ENCODE results near the gene GLRB. TPM values are rescaled to one million over a fixed set of nuclear protein-coding genes. Genes with fewer than 3 reads are reported as not detected.
"Not testable (repeated sequence)": the region's sequence is repeated elsewhere in the genome, so short reads cannot be mapped to it uniquely, and the experiment has no call there.

The GLRB gene
- total RNA-seq, 1 donor from 2014 or later, result not detected

DNA sequence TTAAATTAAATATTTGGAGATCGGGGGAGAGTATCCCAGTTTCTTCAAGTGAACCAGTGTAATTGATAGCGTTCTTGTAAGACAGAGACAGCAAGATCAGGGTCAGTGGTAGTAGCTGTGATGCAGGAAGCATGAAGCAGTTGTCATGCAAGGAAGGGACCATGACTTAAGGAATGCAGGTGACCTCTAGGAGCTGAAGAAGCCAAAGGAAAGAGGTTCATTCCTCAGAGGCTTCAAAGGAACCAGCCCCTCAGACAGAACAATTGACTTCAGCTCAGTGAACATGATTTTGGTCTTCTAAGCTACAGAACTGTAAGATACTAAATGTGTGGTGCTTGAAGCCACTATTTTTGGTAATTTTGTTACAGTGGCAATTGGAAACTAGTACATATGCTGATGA lies 51.6 kb downstream of the GLRB start:
- intact Hi-C loops (cut with micrococcal nuclease), result no loop called here

DNA sequence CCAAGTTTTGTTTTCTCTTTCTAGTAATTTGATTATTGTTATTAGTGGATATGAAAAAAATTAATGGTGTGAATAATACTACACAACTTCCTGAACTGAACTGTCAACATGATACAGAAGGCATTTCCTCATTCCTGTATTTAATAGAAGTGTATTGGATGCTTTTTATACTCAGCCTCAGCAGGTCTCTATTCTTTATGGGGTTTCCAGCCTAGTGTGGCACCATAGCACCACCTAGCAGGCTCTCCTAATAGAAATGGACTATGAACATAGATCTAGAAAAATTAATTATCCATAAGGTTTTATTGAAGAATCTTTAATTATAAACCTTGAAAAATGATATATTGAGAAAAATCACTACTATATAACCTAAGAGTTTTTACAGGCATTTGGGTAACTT lies 52.4 kb downstream of the GLRB start:
- intact Hi-C loops (cut with micrococcal nuclease), result no loop called here

DNA sequence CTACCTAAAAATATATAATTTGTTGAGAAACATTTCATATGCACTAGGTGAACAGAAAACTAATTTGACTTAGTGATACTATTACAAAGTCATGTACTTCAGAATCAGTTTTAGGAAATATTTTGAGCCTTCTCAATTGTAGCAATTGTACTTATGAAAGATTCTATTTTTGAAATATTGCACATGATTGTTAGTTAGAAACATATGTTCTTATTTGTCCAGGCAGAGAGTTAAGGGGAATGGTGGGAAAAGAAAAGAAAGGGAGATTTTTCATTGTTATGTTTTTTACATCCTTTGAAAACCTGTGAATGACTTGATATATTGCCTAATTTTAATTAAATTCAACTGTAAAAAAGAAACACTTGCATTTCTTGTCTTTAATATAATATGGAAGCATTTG lies 66.0 kb downstream of the GLRB start:
- intact Hi-C loops (cut with micrococcal nuclease), result no loop called here

DNA sequence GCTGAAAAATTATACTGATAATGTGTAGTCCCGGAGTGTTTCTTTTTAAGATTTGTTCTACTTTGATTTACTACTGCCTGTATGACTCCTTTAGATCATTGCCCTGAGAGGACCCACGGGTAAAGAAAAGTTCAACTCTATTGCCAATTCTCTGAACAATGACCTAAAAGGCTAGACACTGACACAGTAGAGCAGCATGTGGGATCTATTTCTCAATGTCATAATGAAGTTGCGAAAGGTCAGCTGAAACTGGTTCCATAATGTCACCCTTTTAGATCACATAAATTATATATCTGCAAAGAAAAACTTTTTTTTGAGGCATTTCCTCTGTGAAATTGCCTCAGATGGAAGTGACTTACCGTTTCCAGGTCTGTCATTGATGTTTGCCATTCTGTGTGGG lies 67.4 kb downstream of the GLRB start:
- intact Hi-C loops (cut with micrococcal nuclease), result no loop called here

DNA sequence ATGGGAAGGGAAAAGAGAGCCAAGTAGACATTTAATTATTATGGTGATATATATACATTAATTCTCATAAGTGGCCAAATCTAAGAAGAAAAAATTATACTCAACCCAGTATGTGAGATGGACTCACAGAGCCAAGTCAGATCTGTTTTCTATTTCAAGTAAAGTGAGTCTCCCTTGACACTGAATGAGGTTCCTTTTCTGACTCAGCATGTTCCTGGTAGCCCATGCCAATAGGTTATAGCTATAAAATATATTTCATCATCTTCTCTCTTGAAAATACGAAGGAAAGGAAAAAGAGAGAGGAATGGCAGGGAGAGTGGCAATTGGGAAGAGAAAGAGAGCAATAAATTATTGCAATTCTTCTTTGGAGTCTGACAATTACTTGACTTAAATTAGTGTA lies 75.8 kb downstream of the GLRB start:
- intact Hi-C loops (cut with micrococcal nuclease), result no loop called here

DNA sequence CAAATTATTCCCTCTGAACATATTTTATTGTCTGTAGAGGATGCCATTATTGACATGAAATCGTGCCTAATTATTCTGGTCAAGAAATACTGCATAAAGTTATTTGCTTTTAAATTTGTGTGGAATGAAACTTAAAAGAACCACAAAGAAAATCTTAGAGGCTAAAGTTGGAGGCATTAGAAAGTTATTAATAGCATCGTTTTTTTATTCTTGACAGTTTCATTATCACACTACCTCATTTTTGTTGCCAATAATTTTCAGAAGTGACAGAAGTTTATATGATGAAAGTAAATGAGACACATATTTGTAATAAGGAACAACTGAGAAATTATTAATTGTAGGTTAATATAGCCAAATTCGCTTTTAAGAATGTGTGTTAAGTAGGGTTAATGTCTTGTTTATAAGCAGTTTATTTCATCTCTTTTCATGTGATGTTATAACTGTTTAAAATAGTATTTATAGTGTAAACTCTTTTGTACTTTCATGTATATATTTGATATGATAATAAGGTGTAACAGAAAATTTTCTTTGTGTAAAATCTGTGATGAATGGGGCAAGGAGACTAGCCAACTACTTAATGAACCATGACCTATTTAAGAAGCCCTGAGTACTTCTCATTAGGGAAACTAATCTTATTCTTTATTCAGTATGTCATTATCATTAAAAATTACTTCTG lies 90.1 kb downstream of the GLRB start:
- intact Hi-C loops (cut with micrococcal nuclease), result no loop called here

DNA sequence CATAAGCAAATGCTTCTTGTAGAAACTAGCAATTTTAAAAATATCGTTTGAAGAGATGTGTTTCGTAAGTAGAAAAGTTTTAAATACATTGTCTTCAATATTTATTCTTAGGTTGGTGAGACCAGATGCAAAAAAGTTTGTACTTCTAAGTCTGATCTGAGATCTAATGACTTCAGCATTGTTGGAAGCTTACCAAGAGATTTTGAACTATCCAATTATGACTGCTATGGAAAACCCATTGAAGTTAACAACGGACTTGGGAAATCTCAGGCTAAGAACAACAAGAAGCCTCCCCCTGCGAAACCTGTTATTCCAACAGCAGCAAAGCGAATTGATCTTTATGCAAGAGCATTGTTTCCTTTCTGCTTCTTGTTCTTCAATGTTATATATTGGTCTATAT lies 94.4 kb downstream of the GLRB start:
- intact Hi-C loops (cut with micrococcal nuclease), result no loop called here

DNA sequence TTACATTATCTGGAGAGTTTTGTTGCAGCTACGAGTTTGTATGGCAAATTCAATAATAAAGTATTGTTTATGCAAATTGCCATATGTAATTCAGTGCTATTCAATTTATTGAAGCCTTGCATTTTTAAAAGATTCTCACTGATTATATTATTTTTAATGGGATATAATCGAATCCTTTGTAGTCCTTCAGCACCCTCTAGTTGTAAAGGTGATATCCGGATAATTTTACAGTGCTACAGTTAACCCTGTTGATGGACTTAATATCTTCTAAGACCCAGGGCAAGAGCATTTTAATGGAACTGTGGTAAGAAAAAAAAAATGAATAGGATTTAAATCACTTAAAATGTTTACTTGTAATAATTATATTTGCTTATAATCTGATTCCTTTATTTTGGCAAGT lies 96.1 kb downstream of the GLRB start:
- intact Hi-C loops (cut with micrococcal nuclease), result no loop called here

DNA sequence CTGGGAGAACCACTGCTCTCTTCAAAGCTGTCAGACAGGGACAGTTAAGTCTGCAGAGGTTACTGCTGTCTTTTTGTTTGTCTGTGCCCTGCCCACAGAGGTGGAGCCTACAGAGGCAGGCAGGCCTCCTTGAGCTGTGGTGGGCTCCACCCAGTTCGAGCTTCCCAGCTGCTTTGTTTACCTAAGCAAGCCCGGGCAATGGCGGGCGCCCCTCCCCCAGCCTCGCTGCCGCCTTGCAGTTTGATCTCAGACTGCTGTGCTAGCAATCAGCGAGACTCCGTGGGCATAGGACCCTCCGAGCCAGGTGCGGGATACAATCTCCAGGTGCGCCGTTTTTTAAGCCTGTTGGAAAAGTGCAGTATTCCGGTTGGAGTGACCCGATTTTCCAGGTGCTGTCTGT lies 104.3 kb downstream of the GLRB start:
- intact Hi-C loops (cut with micrococcal nuclease), result not testable (repeated sequence)

DNA sequence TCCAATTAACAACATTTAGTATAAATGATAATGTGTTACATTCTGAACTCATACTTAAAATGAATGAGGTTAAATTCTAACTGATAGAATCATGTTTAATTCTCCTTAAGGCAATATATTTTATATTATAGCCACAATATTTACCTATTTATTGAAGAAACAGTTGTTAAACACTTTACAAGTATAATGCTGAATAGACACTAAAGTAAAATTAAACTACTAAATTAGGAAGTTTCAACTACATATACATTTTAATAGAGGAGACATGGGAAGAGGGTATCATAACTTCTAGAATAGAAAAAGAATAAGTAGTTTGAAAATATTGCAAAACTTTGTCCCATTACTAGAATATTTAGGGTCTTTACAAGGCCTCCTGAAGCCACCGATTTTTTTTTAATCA lies 108.3 kb downstream of the GLRB start:
- intact Hi-C loops (cut with micrococcal nuclease), result no loop called here

DNA sequence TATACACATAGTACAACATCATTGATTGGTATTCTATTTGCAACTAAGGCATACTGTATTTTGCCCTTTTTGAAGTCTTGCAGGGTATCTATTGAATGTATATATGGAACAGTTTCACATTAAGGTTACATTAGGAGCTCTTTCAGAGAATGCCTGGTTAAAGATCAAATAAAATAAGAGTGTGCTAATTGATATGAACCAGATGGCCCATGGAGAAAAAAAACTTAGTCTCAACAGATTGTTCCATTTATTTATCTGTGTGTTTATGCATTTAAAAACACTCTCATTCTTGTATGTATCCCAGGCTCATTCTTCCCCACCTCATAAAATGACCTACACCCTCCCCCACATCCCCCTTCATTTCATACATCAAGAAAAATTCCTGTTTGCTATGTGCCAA lies 109.4 kb downstream of the GLRB start:
- intact Hi-C loops (cut with micrococcal nuclease), result no loop called here

DNA sequence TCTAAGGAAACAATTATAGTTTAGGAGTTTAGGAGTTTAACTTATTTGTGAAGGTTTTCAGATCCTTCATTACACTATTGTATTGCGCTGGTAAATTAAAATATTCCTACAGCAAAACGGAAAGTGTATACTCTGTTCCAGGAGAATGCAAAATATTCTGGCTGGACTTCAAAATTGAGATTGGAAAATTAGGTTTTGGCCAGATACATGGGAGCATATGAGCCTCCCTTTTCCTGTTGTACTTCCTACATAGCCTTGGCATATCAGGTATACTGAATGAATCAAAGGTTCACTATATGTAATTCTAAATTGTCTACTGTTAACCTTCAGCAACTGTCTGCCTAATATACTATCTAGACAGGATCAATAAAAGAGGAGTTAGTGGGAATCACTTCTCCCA lies 119.4 kb downstream of the GLRB start:
- intact Hi-C loops (cut with micrococcal nuclease), result no loop called here

DNA sequence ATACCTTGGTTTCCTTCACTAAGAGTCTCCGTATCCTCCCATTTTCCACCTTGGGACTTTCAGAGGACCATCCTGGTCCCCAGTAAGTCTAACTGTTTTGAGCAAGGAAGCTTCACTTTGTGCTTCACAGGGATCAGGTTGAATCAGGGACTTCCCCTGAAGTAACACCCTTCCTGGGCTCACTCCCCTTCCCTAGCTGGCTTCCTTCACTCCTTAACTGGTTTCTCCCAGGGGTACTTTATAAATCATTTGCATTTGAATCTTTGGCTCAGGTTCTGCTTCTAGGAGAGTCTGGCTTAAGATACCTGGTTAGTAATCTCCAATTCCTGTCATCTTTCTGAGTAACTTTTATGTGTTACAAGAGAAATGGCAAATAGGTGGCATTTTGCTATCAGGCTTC lies 120.1 kb downstream of the GLRB start:
- intact Hi-C loops (cut with micrococcal nuclease), result no loop called here

DNA sequence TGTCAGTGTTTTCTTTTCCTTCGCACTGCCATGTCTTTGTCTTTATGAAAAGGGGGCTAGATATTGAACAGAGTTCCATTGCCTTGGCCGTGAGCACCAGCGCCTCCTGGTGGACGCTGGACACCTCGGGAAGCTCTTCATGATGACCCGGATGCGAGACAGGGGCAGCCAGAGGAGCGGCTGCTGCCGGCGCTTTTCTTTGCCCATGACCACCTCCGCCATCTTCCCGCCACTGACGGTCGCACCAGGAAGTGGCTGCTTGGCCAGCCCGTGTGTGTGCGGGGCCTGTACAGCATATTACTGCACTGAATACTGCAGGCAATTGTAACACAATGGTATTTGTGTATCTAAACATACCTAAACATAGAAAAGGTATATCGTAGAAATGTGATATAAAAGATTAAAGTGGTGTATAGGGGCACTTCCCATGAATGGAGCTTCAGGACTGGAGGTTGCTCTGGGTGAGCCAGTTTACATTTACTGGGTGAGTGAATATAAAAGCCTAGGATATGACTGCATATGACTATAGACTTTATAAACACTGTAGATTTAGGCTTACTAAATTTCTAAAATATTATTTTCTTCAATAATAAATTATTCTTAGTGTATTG lies 128.8 kb downstream of the GLRB start:
- intact Hi-C loops (cut with micrococcal nuclease), result loop anchor here (10.0 kb wide), 2 partner anchors 1230 to 1390 kb away; no protein-coding TSS in a partner anchor

DNA sequence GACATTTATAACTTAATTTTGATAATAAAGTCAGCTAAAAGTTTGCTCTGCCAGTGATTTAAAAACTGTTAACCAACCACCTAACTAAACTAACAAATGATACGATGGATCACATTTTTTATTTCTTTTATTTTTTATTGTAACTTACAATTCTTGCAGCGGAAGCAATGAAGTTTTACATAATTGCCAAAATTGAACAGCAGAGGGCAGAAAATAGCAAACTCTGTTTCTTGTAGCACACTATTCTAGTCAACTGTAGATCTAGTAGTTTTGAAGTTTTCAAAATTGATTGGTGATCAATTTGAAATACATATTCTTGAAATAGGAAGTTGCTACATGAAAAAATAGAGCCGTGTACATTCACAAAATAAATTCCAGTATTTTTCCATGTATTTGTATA lies 141.8 kb downstream of the GLRB start:
- intact Hi-C loops (cut with micrococcal nuclease), result loop anchor here (1.0 to 5.0 kb wide), 2 partner anchors 245 to 761 kb away; partner anchors contain the start of gene PDGFC

DNA sequence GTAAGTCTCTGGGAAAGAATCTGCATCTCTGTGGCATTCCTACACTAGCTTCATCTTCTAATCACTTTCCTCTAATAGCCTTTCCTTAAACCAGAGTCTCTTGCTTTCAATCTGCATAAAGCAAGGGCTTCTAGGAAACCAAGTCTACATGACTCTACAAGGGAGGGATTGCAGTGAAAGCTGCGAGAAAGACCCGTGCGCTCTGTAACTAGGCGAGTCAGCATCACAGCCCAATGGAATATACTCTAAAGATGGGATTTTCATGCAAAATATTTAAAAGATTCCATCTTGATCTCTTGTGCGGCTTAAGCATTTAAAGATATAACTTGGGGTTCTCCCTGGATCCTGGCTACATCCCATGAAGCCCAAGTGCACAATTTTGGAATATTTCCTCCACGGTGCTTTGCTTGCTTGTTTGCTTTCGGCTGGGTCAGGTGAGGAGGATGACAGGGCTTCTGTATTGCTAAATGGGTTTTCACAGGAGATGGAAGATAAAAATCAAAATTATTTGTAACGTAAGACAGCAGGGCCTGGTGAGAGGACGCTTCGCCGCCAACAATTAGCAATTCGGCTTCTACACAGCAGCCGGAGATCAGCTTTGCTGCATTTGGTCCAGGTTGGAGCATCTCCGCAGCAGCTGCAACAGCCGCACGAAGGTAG lies 143.9 kb downstream of the GLRB start:
- intact Hi-C loops (cut with micrococcal nuclease), result loop anchor here (5.0 kb wide), 1 partner anchor 248 kb away; the partner anchor contains the start of gene PDGFC

DNA sequence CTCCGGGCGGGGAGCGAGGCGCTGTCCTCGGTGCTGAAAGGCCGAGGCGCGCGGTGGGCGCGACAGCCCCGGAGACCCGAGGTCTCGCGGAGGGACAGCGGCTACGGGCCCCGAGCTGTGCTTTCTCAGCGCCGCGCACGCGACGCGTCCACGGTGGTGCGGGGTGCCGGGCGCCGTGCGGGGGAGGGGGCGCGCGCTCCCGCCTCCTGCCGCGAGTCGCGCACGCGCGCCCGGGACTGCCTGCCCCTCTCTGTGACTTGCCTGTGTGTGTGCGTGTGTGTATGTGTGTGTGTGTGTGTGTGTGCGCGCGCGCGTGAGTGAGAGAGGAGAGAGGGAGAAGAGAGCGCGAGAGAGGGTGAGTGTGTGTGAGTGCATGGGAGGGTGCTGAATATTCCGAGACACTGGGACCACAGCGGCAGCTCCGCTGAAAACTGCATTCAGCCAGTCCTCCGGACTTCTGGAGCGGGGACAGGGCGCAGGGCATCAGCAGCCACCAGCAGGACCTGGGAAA lies 144.5 kb downstream of the GLRB start, which contains the start of gene GRIA2:
GRIA2 (plus strand) TSS at position 358 of the 511 bp plus-strand sequence. CDS start 315 bp downstream, outside the sequence.
- intact Hi-C loops (cut with micrococcal nuclease), result no loop called here

DNA sequence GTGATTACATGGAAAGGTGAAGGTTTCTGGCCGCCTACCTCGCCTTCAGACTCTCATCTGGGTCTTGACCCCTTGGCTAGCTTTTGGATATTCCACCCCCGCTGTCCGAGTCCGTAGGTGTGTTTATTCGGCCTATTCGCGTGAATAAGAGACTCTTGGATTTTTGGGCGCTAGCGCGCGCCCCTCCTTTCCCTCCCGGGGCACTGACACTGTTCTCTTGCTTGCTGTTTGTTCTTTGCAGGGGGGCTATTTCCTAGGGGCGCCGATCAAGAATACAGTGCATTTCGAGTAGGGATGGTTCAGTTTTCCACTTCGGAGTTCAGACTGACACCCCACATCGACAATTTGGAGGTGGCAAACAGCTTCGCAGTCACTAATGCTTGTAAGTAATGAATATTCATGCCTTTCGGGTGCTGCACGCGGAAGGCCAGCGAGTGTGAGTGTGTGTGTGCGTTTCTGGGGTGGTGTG lies 145.5 kb downstream of the GLRB start:
- intact Hi-C loops (cut with micrococcal nuclease), result no loop called here
